Karpas-422 (cell line): ENCODE measurements around the gene ARFGEF3. TPM values are rescaled to one million over a fixed set of nuclear protein-coding genes. Genes with fewer than 3 reads are reported as not detected.

Experiments
- DNase-seq: peaks from one replicate; pipeline ENCODE4 v3.0.0-alpha.2; 2015
- H2AFZ ChIP-seq: fragments of 200-600 bp; sonication (generic); 2 replicates; pipeline ENCODE4 v1.6.1; 2014; ENCODE audit warnings: antibody characterized with exemption, low read length, mixed read lengths
- H3K27ac ChIP-seq: fragments of 200-600 bp; sonication (generic); 2 replicates; pipeline ENCODE4 v1.5.1; 2014; ENCODE audit warnings: mild to moderate bottlenecking, low read length, moderate library complexity
- H3K27me3 ChIP-seq: fragments of 200-600 bp; sonication (generic); 2 replicates; pipeline ENCODE4 v1.6.1; 2014; ENCODE audit warnings: low read length, mixed read lengths
- H3K36me3 ChIP-seq: fragments of 200-600 bp; sonication (generic); 2 replicates; pipeline ENCODE4 v1.6.1; 2014; ENCODE audit warnings: low read length, mixed read lengths; ENCODE audit not compliant: insufficient read depth
- H3K4me1 ChIP-seq: fragments of 200-600 bp; sonication (generic); 2 replicates; pipeline ENCODE4 v1.6.1; 2014; ENCODE audit warnings: mild to moderate bottlenecking, low read length, mixed read lengths
- H3K4me2 ChIP-seq: fragments of 200-600 bp; sonication (generic); 2 replicates; pipeline ENCODE4 v1.6.1; 2014; ENCODE audit warnings: low read length, low read depth, mild to moderate bottlenecking; ENCODE audit not compliant: poor library complexity, severe bottlenecking
- H3K4me3 ChIP-seq: fragments of 200-600 bp; sonication (generic); 2 replicates; pipeline ENCODE4 v1.5.1; 2014; ENCODE audit warnings: mild to moderate bottlenecking, antibody characterized with exemption, low read length, mixed read lengths
- H3K79me2 ChIP-seq: fragments of 200-600 bp; sonication (generic); 2 replicates; pipeline ENCODE4 v1.6.1; 2014; ENCODE audit warnings: mild to moderate bottlenecking, low read length, mixed read lengths
- H3K9ac ChIP-seq: fragments of 200-600 bp; sonication (generic); 2 replicates; pipeline ENCODE4 v1.6.0; 2014; ENCODE audit warnings: low read length
- H3K9me2 ChIP-seq: fragments of 200-600 bp; sonication (generic), shearing (Covaris generic); replicated peaks from 2 replicates; pipeline ENCODE4 v1.6.0; 2014; ENCODE audit warnings: mild to moderate bottlenecking, low read length, moderate library complexity; ENCODE audit not compliant: insufficient read depth
- H3K9me3 ChIP-seq: fragments of 300-700, 200-600 bp; sonication (generic); 2 replicates; pipeline ENCODE4 v1.6.1; 2014; ENCODE audit warnings: low read length, mixed read lengths
- H4K20me1 ChIP-seq: fragments of 200-600 bp; sonication (generic); 2 replicates; pipeline ENCODE4 v1.6.1; 2014; ENCODE audit warnings: mild to moderate bottlenecking, antibody characterized with exemption, low read length, low read depth; ENCODE audit not compliant: insufficient read depth
- small RNA-seq: library from RNA; depleted of rRNA; stranded (forward); fragments of <200 nt; gene quantifications from one replicate; pipeline ENCODE3, GENCODE V24; 2014
- total RNA-seq: library from RNA; depleted of rRNA; stranded (reverse); fragments of >200 nt; shearing (Covaris generic); gene quantifications from 2 replicates; pipeline ENCODE4 v1.2.3, GENCODE V29; 2014; ENCODE audit warnings: low replicate concordance; rRNA removed

ARFGEF3 gene
- total RNA-seq, 1 experiment from 2014 or later: 0.04 TPM

GRCh38 chr6:138383776-138384175 lies 222.0 kb downstream of the ARFGEF3 start:
- Histone ChIP-seq H3K27ac (no peak overlapping the region), H3K9me3 (no peaks in the 10 kb centered on the region), H3K4me2 (no peak overlapping the region), H3K9me2 (no peaks in the 10 kb centered on the region), H3K36me3 (no peaks in the 10 kb centered on the region), H3K79me2 (no peaks in the 10 kb centered on the region), H2AFZ (no peak overlapping the region), H3K4me1 (no peaks in the 10 kb centered on the region), H3K9ac (no peak overlapping the region), H3K4me3 (no peak overlapping the region), H4K20me1 (no peaks in the 10 kb centered on the region), H3K27me3 (no peaks in the 10 kb centered on the region)
- no peak for DNase-seq

GRCh38 chr6:138386897-138387296 lies 225.2 kb downstream of the ARFGEF3 start:
- DNase-seq: no peak
- Histone ChIP-seq H3K27me3 (no peaks in the 10 kb centered on the region), H2AFZ (no peak overlapping the region), H3K4me1 (no peaks in the 10 kb centered on the region), H3K27ac (no peak overlapping the region), H3K79me2 (no peaks in the 10 kb centered on the region), H3K36me3 (no peaks in the 10 kb centered on the region), H3K9me2 (no peaks in the 10 kb centered on the region), H4K20me1 (no peaks in the 10 kb centered on the region), H3K4me2 (no peak overlapping the region), H3K9ac (no peak overlapping the region), H3K4me3 (no peak overlapping the region), H3K9me3 (no peaks in the 10 kb centered on the region)

GRCh38 chr6:138387577-138388368 lies 226.0 kb downstream of the ARFGEF3 start:
- H3K9me2 ChIP-seq: no peaks in the 10 kb centered on the region
- no peak overlapping the region for H2AFZ ChIP-seq
- no peaks in the 10 kb centered on the region for H4K20me1 ChIP-seq
- DNase-seq: no peak
- H3K27me3 ChIP-seq: no peaks in the 10 kb centered on the region
- no peaks in the 10 kb centered on the region for H3K4me1 ChIP-seq
- H3K4me2 ChIP-seq: no peak overlapping the region
- no peak overlapping the region for H3K9ac ChIP-seq
- no peaks in the 10 kb centered on the region for H3K36me3 ChIP-seq
- no peak overlapping the region for H3K4me3 ChIP-seq
- H3K79me2 ChIP-seq: no peaks in the 10 kb centered on the region
- H3K27ac ChIP-seq: no peak overlapping the region
- no peaks in the 10 kb centered on the region for H3K9me3 ChIP-seq

GRCh38 chr6:138389551-138389950 lies 227.8 kb downstream of the ARFGEF3 start:
- H3K79me2 ChIP-seq: no peaks in the 10 kb centered on the region
- no peak overlapping the region for H3K27ac ChIP-seq
- H3K9me3 ChIP-seq: no peaks in the 10 kb centered on the region
- H3K4me3 ChIP-seq: no peak overlapping the region
- H3K4me2 ChIP-seq: no peak overlapping the region
- no peak for DNase-seq
- H3K36me3 ChIP-seq: no peaks in the 10 kb centered on the region
- no peak overlapping the region for H2AFZ ChIP-seq
- no peaks in the 10 kb centered on the region for H4K20me1 ChIP-seq
- H3K27me3 ChIP-seq: no peaks in the 10 kb centered on the region
- peaks cover 2% of the 10 kb centered on the region; the same call in 1 of the 2 replicates for H3K4me1 ChIP-seq
- no peak overlapping the region for H3K9ac ChIP-seq
- no peaks in the 10 kb centered on the region for H3K9me2 ChIP-seq

Small RNA genes within 50 kb of the gene (small RNA-seq; reads per million reads assigned to genes)
- gene AL031003.1: not detected

Other genes starting within 250 kb of the ARFGEF3 start
- not detected in 2 replicates for gene PERP, start 54.5 kb upstream of the ARFGEF3 start, total RNA-seq
- gene PBOV1, start 56.6 kb downstream of the ARFGEF3 start, total RNA-seq: not detected in 2 replicates
- not detected in 2 replicates for gene SMIM28, start 216.0 kb downstream of the ARFGEF3 start, total RNA-seq
- 41.9 and 49.9 TPM in 2 replicates for gene HEBP2, start 242.3 kb downstream of the ARFGEF3 start, total RNA-seq